OCI-LY3 (cell line): ENCODE results near the gene CLMP.

Experiments
- H2AFZ ChIP-seq: fragments of 200-600, 300-600 bp; shearing (Covaris generic); 2 replicates; pipeline ENCODE4 v1.6.0; 2014; ENCODE audit warnings: antibody characterized with exemption, low read depth, low read length
- H3K27ac ChIP-seq: fragments of 200-600, 300-600 bp; sonication (generic); 2 replicates; pipeline ENCODE4 v1.5.1; 2014; ENCODE audit warnings: mild to moderate bottlenecking, low read length, moderate library complexity, mixed read lengths
- H3K27me3 ChIP-seq: fragments of 200-600, 300-600 bp; sonication (generic); 2 replicates; pipeline ENCODE4 v1.6.1; 2014; ENCODE audit warnings: low read depth, low read length, mixed read lengths
- H3K36me3 ChIP-seq: fragments of 200-600, 300-600 bp; sonication (generic); replicated peaks from 2 replicates; pipeline ENCODE3; 2014; ENCODE audit warnings: low read depth, low read length, mixed read lengths
- H3K4me1 ChIP-seq: fragments of 300-600, 200-600 bp; sonication (generic); 2 replicates; pipeline ENCODE4 v1.6.1; 2014; ENCODE audit warnings: low read length, mixed read lengths
- H3K4me2 ChIP-seq: fragments of 200-600, 300-600 bp; sonication (generic); 2 replicates; pipeline ENCODE4 v1.6.1; 2014; ENCODE audit warnings: low read length, mixed read lengths
- H3K4me3 ChIP-seq: fragments of 300-600, 200-600 bp; sonication (generic); 2 replicates; pipeline ENCODE4 v1.5.1; 2014; ENCODE audit warnings: antibody characterized with exemption, mild to moderate bottlenecking, low read length, moderate library complexity
- H3K79me2 ChIP-seq: fragments of 300-600, 200-600 bp; shearing (Covaris generic); 2 replicates; pipeline ENCODE4 v1.6.1; 2014; ENCODE audit warnings: mild to moderate bottlenecking, low read length, mixed read lengths
- H3K9ac ChIP-seq: fragments of 300-600, 200-600 bp; shearing (Covaris generic); 2 replicates; pipeline ENCODE4 v1.6.0; 2014; ENCODE audit warnings: mild to moderate bottlenecking, low read length, moderate library complexity
- H3K9me3 ChIP-seq: fragments of 200-600, 300-600 bp; shearing (Covaris generic); 2 replicates; pipeline ENCODE4 v1.6.1; 2014; ENCODE audit warnings: low read length, mixed read lengths; ENCODE audit not compliant: insufficient read depth
- H4K20me1 ChIP-seq: fragments of 200-600, 300-600 bp; sonication (generic); 2 replicates; pipeline ENCODE4 v1.6.1; 2016; ENCODE audit warnings: low read length, mixed read lengths; ENCODE audit not compliant: insufficient read depth
- EZH2phosphoT487 ChIP-seq: fragments of 200-600 bp; shearing (Covaris generic); IDR thresholded peaks from 2 replicates; pipeline ENCODE4 v1.6.1; 2018; ENCODE audit warnings: antibody characterized with exemption, mixed run types, low read depth
- TF ChIP-seq, protein P1 (sequence below): fragments of 200-600, 300-600 bp; sonication (generic); IDR thresholded peaks from 2 replicates; pipeline ENCODE4 v1.5.1; 2014; ENCODE audit warnings: antibody characterized with exemption, low read length, low read depth

Gene CLMP

DNA sequence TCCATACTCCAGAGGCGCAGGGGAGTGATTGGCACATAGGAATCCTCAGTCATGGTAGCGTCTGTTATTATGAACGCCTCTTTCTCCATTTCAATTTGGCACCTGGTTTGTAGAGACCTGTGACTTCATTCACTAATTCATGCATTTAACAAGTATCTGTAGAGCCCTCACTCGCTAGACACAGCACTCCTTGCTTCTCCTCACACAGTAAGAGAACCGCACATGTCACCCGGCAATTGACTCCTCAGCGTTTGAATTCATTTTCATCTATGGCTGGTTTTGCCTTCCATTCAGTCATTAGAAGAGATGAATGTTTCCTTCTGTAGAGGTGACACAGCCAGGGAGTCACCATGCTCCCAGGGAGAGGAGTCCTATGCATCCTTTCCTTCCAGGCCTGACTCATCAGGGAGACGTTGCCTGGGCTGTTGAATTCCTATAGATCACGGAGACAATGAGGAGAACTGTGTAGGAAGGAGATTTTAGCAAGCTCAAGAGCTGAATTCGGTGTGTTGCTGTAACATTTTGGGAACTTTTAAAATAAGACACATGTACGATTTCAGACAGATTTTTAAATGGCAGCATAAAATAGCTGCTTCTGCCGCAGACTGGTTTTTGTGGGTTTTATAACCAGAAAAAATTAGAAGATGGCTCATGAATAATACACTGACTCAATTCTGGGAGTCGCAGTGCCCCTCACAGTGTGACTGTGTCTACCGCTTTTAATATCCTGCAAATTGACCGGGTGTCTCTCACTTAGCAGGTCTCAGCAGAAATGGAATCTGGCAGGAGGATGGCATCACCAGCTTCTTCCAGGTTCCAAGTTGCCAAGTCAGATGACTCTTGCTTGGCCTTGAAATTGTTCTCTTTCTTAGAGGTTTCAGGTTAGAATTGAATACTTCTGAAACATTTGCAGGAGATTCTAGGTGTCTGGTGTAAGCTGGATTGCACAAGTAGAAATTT is 44.4 kb upstream of the CLMP start:
- H3K27ac ChIP-seq: no peak overlapping the region
- H3K9me3 ChIP-seq: no peaks in the 10 kb centered on the region
- no peaks in the 10 kb centered on the region for H3K36me3 ChIP-seq
- H4K20me1 ChIP-seq: no peaks in the 10 kb centered on the region
- no peaks in the 10 kb centered on the region for H3K4me1 ChIP-seq
- H2AFZ ChIP-seq: no peak overlapping the region
- H3K79me2 ChIP-seq: no peaks in the 10 kb centered on the region
- H3K27me3 ChIP-seq: peaks cover 31% of the 10 kb centered on the region
- no peak overlapping the region for H3K4me2 ChIP-seq
- TF ChIP-seq EZH2phosphoT487: no peak
- TF ChIP-seq, protein P1, sequence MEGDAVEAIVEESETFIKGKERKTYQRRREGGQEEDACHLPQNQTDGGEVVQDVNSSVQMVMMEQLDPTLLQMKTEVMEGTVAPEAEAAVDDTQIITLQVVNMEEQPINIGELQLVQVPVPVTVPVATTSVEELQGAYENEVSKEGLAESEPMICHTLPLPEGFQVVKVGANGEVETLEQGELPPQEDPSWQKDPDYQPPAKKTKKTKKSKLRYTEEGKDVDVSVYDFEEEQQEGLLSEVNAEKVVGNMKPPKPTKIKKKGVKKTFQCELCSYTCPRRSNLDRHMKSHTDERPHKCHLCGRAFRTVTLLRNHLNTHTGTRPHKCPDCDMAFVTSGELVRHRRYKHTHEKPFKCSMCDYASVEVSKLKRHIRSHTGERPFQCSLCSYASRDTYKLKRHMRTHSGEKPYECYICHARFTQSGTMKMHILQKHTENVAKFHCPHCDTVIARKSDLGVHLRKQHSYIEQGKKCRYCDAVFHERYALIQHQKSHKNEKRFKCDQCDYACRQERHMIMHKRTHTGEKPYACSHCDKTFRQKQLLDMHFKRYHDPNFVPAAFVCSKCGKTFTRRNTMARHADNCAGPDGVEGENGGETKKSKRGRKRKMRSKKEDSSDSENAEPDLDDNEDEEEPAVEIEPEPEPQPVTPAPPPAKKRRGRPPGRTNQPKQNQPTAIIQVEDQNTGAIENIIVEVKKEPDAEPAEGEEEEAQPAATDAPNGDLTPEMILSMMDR: no peak
- no peak overlapping the region for H3K4me3 ChIP-seq
- H3K9ac ChIP-seq: no peak overlapping the region

DNA sequence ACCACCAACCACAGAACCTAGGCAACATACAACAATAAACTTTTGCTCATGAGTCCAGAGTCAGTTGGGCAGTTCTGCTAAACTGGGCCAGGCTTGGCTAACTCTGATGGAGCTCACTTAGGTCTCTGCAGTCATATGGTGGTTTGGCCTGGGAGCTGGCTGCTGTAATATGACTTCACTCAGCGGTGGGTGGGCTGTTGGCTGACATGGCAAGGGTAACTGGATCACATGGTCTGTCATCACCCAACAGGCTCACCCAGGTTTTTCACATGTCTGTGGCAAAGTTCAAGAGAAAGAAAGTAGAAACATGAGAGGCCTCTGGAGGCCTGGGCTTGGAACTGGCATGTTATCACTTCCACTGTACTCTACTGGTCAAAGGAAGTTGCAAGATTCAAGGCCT is 43.2 kb upstream of the CLMP start:
- H3K4me3 ChIP-seq: no peak overlapping the region
- H3K27me3 ChIP-seq: peaks cover 23% of the 10 kb centered on the region
- H3K4me1 ChIP-seq: peaks cover 4% of the 10 kb centered on the region; the same call in 1 of the 2 replicates
- H4K20me1 ChIP-seq: no peaks in the 10 kb centered on the region
- no peak for TF ChIP-seq EZH2phosphoT487
- TF ChIP-seq, protein P1: no peak
- H3K9me3 ChIP-seq: no peaks in the 10 kb centered on the region
- H3K27ac ChIP-seq: no peak overlapping the region
- no peaks in the 10 kb centered on the region for H3K36me3 ChIP-seq
- no peak overlapping the region for H3K9ac ChIP-seq
- H3K79me2 ChIP-seq: no peaks in the 10 kb centered on the region
- H3K4me2 ChIP-seq: no peak overlapping the region
- H2AFZ ChIP-seq: no peak overlapping the region

DNA sequence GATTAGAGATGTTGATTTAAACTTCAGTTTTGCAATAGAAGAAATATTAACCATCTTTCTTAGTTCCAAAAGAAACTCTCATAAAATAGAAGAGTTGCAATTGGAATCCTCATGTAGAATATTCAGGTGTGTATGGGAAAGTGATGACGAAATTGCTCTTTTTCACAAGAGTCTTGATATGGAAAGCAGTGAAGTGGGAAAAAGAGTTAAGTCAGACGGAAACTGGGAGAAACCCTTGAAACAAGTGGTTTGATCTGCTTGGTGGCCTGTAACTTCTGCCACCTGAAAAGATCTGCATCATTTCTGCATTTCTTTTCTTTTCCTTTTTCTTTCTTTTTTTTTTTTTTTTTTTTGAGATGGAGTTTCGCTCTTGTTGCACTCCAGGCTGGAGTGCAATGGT is 41.8 kb upstream of the CLMP start:
- peaks cover 15% of the 10 kb centered on the region for H3K27me3 ChIP-seq
- H4K20me1 ChIP-seq: no peaks in the 10 kb centered on the region
- H3K79me2 ChIP-seq: no peaks in the 10 kb centered on the region
- H2AFZ ChIP-seq: no peak overlapping the region
- TF ChIP-seq, protein P1: no peak
- no peak for TF ChIP-seq EZH2phosphoT487
- H3K4me3 ChIP-seq: no peak overlapping the region
- H3K36me3 ChIP-seq: no peaks in the 10 kb centered on the region
- H3K4me1 ChIP-seq: peaks cover 4% of the 10 kb centered on the region; the same call in 1 of the 2 replicates
- H3K4me2 ChIP-seq: no peak overlapping the region
- no peak overlapping the region for H3K27ac ChIP-seq
- no peak overlapping the region for H3K9ac ChIP-seq
- no peaks in the 10 kb centered on the region for H3K9me3 ChIP-seq

DNA sequence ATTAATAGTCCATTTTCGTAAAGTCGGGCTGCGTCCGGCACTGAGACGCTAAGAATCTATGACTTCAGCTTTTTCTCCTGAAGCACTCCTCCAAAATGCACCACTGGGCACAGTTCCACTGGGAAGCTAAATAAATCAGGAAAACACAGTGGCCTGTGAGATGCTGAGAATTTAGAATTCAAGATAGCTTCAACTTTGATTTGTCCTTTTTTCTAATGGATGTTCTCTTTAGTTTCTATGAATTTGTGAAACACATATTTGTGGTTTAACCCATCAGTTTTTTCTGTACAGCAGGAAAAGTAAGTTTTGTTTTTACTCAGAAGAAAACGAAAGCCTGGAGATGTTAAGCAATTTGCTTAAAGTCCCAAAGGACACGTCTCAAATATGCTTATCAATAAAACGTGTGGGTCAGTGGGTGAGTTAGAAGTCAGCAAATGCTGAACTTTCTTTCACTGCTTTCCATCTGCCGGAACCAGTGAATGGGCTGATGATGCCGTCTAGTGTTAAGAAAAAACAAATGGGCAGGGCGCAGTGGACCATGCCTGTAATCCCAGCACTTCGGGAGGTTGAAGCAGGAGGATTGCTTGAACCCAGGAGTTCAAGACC is 40.7 kb upstream of the CLMP start:
- Histone ChIP-seq H2AFZ (no peak overlapping the region), H3K4me1 (peaks cover 4% of the 10 kb centered on the region; the same call in 1 of the 2 replicates), H3K36me3 (no peaks in the 10 kb centered on the region), H3K9ac (no peak overlapping the region), H3K9me3 (no peaks in the 10 kb centered on the region), H3K79me2 (no peaks in the 10 kb centered on the region), H3K27me3 (peaks cover 11% of the 10 kb centered on the region), H3K4me2 (no peak overlapping the region), H3K4me3 (no peak overlapping the region), H4K20me1 (no peaks in the 10 kb centered on the region), H3K27ac (no peak overlapping the region)
- TF ChIP-seq, protein P1: no peak
- TF ChIP-seq EZH2phosphoT487: no peak
